ENCODE data around the gene ST14.

The ST14 gene

DNA sequence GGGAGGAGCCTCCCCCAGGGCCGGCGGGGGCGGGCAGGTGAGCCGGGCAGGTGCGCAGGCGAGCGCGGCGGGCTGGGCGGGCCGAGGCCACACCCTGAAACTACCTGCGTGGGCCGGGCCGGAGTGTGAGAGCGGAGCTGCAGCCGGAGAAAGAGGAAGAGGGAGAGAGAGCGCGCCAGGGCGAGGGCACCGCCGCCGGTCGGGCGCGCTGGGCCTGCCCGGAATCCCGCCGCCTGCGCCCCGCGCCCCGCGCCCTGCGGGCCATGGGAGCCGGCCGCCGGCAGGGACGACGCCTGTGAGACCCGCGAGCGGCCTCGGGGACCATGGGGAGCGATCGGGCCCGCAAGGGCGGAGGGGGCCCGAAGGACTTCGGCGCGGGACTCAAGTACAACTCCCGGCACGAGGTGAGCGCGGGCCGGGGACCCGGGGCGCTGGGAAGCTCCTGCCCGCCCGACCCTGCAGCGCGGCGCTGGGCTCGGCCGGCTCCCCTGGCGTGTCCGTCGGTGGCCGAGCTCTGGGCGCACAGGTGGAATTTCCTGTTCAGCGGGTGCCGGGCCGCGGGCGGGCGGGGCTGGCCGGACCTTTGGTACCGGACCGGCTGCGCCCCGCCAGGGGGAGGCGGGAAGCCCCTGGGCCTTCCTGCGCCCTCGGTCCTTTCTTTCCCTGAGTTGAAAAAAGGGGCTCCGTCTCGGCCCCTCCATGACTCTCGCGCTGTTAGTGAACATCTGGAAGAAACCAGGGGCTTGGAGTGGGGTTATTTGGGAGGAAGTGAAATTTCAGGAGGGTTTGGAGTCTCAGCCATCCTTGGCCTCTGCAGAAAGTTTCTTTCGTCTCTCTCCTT is at the start of gene ST14:
Gene ST14, plus strand, starts transcription at position 126 of the 841 bp plus-strand sequence. Its CDS starts 198 bp downstream, at position 324.
- no peak for DNase-seq

DNA sequence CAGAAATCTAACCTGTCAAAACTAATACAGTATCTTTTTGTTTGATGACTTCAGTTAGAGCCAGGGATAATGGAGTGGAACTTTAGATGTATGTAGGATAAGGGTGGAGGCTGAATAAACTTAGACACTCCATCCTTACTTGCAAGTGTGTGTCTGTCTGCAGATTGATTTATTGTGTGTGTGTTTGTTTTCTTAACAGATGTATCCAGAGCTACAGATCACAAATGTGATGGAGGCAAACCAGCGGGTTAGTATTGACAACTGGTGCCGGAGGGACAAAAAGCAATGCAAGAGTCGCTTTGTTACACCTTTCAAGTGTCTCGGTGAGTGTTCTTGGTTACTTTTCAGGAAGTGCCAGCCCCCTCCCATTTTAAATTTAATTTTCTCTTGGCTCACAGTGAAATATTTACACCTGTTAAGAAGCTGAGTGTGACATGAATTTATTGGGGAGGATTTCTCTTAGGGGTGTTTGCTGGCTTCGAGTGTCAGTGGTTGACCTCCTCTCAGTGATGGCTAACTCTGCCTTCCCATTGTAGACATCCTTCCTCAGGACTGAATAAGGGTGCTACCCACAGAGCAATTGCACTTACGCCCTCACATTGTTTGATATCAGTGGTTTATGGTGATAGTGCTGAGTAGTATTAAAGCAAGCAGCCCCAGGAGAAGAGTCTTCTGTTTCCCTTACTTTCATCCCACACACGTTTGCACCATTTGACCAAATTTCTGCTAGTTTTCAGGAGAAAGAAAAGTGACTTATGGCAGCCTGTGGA is 49.1 kb upstream of the ST14 start:
- DNase-seq = no peak

DNA sequence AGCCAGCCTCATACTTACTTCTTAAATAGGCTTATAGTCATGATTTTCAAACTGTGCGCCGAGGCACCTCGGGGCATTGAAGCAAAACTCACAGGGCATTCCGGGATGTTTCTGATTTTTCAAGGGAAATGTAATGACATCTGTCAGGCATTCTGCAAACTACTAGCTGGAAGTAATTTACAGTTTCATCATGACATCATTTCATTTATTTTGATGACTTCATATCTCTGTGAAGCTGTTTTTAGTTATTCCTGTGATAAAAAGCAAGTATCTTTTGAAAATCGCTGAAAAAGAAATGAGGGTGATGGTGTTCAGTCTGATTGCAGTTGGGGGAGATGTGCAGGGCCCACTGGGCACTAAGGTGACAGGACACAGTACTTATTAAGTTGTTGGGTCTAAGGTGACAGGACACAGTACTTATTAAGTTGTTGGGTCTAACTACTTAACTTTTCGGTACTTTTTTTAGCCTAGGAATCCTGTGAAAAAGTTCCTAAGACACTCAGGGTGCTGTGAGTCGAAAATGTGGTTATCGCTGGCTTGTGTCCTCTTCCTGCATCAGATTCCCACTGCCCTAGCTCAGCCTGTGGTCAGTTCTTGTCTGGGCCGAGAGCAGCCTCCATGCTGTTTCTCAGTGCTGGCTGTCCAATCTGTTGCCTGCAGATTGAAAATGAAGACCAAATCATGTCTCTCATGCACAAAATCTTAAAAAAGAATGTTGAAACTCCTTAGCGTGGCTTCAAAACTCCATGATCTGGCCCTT is 47.3 kb upstream of the ST14 start:
- DNase-seq = no peak

DNA sequence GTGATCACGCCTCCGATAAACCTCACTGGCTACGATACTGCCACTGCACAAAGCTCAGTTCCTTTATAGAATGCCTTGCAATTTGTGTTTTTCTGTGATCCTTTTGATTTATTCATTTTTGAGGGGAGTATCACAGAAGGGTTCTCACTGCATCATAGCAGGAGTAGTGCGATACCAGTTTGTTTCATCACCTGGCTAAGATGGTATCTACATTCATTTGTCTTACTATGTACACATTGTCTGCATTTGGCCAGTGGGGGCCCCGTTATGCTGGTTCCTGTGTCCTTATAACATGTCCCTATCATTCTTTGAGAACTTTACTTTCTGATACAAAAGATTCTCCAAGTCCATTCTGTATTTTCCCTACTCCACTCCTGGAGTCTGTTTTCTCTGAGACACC is 45.3 kb upstream of the ST14 start:
- DNase-seq = no peak

DNA sequence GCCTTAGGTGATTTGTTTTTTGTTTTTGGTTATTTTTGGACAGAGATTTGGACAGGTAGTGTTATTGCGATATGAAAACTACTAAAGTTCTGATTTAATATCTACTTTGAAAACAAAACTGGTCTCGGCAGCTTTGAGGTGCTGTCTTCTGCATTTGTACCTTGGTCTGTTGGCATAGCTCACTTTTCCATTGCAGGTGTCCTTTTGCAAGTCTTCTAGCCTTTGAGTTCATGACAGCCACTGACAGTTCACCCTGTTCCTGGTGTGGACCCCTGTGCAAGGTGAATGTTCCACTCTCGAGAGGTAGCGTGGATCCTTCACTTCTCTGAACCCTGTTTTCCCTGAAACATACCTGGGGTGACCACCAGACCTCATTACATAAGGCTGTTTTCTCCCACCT is 44.9 kb upstream of the ST14 start:
- no peak for DNase-seq

DNA sequence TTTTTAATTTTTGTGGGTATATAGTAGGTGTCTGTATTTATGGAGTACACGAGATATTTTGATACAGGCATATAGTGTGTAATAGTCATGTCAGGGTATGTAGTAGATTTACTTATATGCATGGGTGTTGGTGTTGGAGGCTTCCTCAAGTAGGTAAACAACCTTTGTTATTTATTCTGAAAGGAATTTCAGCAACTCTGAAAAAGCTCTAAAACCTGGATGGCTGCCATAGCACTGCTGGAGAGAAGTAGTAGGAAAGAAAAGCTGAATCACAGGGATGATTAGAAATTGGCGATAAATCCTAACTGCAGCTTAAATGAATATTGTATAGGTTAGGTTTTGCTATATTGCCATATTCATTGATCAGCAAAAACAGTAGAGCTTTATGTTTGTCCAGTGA is 44.4 kb upstream of the ST14 start:
- no peak for DNase-seq

DNA sequence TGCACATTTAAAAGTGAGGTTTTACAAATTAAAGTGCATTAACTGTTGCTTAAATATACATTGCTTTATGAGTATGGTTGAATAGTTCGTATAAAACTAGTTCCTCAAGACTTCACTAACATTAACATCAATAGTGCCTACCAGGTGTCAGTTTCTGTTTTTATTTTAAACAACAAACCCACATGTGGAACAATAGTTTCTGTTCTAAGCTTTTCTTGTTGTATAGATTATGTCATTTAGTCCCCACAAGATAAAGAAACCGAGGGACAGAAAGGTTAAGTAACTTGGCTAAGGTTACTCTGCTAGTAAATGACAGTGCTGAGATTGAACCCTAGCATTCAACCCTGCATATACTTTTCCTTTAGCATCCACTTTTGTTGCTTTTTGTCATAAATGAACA is 41.4 kb upstream of the ST14 start:
- DNase-seq = no peak

DNA sequence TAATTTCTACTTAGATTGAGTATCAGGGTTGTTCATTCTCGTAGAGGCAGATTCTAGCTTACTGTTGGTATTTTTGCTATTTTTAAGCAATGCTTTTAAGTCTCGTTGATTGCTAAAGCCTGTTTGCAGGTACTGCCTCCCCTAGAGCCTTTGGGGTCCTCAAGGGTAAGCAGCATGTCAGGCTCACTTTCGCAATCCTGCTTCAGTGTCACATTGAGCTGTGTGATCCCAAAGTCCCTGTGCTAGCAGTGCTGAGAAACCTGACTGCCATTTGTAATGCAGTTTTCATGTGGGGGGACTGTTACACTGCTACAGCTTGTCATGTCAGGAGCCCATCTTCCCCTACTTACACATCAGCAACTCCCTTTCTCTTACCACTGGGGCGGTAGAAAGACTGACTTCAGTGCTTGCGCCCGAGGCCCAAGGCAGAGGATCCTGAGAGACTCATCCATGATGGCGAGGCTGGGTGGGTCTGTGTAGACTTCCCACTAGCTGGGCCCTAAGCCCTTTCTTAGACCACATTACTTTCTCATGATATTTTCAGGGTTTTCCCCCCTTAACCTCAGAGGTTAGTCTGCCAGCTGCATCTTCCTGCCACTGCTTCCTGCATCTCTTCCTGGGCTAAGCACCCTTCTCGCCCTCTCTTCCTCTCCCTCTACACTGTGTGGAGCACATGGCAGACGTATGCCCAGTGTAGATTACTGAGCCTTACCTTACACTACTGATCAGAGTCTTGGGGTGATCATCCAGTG is 40.8 kb upstream of the ST14 start:
- no peak for DNase-seq

DNA sequence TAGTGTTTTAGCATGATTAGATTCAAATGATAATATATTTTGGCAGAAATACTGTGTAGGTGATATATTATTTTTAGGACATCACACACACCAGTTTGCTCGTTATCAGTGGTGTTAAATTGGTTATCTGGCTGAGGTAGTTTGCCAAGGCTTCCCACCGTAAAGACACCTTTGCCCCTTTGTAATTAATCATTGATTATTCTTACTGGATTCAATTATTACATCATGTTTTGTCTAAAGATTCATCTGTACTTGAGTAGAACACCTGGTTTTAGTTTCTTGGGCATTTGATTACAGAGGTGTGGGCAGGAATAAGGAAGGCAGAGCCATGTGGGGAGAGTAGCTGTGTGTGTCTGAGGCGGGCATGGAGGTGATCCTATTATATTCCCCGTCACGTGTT is 39.5 kb upstream of the ST14 start:
- DNase-seq = no peak

DNA sequence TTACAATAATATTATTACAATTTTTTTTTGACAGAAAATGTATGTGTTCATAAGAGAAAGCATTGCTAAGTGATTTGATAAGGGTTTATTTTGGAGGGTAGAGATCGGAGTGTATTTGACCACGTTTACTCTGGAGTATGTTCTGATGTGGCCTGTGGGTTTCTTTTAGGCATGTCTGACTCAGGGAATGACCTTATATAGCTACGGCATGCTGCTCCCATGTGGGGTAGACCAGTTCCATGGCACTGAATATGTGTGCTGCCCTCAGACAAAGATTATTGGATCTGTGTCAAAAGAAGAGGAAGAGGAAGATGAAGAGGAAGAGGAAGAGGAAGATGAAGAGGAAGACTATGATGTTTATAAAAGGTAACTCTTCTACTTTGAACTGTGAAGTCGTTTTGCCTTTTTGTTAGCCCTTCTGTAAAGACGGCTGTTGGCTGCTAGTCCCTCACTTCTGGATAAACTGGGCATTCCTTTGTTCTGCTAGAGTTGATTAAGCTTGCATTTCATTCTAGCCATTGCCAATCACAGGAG is 38.1 kb upstream of the ST14 start:
- DNase-seq = no peak

DNA sequence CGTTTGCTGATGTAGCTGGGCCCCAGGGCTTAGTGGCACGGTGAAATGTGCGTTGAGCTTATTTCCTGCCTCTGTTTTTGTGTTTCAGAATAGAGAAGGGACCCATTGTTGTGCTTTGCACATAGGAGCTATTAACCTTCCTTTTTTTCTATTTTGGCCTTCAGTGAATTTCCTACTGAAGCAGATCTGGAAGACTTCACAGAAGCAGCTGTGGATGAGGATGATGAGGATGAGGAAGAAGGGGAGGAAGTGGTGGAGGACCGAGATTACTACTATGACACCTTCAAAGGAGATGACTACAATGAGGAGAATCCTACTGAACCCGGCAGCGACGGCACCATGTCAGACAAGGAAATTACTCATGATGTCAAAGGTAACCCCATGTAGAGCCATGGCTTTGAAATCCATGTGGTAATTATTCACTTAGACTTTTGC is 37.4 kb upstream of the ST14 start:
- no peak for DNase-seq

DNA sequence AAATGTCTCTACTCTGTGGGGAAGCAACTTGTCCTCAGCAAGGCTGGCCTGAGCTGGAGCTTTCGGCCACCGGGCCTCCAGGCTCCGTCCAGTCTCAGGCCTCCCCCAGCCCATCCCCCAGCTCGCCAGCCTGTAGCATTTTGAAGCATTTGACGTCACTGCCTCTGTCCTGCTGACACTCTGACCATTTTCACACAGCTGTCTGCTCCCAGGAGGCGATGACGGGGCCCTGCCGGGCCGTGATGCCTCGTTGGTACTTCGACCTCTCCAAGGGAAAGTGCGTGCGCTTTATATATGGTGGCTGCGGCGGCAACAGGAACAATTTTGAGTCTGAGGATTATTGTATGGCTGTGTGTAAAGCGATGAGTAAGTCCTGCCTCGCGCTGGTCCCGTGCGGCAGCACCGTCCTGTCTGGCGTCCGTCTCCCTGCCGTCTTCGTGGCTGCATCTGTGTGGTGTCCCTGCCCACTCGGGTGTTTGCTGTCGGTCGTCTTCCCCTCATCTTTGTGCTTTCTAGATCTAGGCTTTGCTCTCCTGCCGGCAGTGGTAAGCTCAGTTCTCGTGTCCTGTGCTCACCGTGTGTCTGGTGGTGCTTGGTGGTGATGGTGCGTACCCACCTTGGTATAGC is 36.1 kb upstream of the ST14 start:
- no peak for DNase-seq

DNA sequence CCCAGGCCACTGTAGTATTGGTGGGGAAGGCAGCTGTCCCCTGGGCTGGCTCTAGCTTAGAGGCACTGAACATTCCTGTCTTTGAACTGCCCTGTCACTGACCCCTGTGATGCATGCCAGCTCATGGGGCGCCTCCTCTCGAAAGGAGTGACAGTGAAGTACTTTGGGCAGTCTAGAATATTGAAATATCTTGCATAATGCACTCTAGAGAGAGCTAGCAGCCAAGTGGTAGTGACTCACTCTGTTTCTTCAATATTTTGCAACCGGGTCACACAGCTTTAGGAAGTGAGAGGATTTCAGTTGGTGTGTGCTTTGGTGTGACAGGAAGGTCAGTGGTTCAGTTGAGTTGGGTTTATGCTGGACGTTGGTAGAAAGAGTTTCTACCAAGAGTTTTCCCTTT is 35.5 kb upstream of the ST14 start:
- DNase-seq = no peak

DNA sequence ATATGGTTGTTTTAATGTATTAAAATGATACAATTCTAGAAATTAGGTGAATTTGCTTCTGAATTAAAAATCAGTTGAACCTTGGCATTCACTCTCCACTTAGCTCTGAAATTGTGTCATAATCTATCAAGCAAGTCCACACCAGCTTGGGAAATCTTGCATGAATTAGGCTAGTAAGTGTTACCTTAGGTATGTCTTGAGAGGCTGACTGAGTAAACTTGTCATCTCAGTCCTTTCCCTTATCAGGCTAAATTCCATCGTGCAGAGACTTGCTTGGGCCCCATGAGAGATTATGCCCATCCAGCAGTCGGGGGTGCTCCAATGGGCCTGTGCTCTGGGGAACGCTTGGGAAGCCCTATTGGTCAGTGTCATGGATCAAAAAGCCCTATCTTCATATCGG is 33.9 kb upstream of the ST14 start:
- no peak for DNase-seq

DNA sequence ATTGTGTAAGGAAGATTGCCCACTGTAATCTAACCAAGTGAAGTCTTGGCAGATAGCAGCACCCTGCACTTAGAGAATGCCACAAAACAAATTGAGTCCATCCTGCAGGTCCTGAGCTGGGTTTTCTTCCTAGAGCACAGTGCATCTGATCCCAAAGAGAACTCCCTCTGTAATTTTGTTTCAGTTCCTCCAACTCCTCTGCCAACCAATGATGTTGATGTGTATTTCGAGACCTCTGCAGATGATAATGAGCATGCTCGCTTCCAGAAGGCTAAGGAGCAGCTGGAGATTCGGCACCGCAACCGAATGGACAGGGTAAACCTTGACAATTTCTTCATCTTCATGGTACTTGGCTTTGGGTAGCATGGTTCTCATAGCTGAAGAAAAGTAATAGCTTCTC is 33.1 kb upstream of the ST14 start:
- no peak for DNase-seq

DNA sequence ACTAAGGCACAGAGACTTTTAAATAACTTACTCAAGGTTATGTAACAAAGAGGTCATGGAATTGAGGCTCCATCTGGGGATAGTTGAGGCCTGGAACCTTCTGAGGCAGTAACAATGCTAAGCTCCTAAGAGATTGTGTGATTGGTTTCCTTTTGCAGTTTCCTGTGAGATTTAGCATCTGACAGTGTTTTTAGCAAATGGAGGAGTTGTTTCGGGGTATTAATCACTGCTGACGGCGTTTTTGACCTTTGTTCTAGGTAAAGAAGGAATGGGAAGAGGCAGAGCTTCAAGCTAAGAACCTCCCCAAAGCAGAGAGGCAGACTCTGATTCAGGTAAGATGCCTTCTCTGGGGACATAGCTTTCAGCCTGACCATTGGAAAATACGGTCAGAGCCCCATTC is 32.1 kb upstream of the ST14 start:
- DNase-seq = no peak

DNA sequence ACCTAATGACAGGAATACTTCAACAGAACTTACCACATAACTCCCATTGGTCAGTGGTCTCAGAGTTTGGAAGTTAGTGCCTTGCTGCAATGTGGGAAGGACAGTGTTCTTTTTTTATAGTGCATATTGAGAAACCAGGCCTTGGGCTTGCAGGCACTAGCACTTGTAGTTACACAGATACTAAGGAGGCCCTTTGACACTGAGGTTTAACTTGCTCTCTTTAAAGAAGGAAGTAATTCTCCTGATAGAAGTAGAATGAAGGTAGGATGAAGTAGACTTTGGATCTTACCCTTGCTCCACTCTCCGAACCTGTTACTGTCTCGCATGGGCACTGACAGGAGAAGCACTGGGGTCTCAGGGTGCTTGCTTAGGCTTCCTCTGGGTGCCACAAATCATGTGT is 31.0 kb upstream of the ST14 start:
- no peak for DNase-seq

DNA sequence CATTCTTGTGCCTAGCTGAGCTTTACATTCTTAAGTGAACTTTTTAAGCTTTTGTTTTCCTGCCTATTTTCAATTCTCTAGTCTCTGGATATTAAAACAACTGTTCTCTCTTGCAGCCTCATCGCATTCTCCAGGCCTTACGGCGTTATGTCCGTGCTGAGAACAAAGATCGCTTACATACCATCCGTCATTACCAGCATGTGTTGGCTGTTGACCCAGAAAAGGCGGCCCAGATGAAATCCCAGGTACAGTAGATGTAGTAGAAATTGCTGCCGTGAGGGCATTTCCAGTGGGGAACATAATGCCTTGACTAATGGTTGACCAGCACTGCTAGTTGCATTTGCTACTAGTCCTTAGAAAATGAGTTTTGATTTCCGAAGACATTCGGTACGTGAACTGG is 29.7 kb upstream of the ST14 start:
- DNase-seq = no peak

DNA sequence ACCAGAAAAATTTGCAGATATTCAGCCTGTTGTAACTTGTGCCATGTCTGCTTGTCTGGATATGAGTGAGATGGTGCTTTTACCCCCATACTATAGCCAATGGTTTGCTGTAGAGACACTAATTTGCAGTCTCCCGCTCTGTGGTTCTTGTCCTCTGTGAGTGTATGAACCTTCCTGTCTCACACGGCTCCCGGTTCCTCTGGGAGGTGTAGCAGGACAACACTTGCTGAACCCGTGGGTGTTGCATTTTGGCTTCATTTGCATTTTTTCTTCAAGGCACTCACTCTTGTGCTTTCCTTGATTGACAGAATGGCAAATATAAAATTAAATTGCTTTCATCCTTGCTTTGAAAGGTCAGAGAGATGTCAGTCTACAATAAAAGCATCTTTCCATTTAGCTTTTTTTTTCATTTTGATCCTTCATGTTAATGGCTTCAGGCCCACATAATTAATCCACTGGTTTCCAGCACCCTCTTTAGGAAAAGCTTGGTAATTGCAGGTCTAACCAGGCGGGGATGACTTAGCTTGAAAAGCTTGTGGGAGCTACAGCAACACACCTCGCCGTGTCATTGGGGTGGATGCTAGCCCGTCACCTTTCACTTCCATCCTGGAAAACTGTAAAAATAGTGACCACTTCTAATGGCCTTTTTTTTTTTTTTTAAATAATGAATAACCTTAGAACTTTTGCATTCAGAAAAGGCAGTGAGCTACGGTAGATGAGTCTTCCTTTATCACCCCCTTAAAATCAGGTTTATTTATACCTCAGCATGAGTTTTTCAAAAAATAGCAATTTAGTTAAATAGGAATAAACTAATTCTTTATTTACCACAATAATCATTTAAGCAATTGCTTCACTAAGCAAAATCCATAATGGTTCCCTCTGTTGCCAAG is 27.4 kb upstream of the ST14 start:
- peak; percentile 34 for DNase-seq

DNA sequence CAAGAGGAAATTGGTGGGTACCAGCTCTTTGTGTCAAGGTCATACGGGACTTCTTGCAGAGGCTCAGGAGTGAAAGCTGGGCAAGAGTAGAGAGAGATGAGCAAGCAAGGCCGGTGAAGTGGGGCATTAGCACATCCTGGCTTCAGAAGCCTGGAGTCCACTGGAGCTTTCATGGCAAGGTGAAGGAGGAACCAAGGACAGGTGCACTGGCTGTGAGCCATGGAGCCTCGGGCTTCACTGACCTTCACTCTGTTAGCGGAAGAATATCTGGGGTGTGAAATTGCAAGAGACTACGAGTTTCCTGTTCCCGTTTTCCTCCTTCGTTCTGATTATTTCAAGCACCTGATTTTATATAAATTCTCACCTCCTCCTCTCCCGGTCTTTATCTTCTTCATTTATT is 25.9 kb upstream of the ST14 start:
- no peak for DNase-seq

DNA sequence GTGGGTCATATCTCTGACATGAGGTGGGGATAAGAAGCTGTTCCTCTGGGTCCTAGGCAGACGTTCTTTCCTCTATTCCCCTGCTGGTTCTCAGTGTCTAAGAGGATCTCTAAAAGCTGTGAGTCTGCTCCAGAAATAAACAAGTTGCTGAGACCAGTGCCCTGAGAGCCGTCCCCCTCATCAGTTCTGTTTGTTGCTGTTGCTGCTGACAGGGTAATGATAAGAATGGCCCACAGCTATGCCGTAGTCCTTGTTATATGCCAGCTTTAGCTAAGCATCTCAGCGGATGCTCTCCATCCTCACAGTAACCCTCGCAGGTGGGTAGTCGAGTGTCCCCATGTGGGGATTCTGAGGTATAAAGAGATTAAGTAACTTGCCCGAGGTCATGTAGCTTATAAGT is 23.5 kb upstream of the ST14 start:
- DNase-seq = no peak
